PFSK-1 (cell line): ENCODE results near the gene HMGCS2.

Source experiments
- POLR2AphosphoS5 ChIP-seq: IDR thresholded peaks from 2 replicates; pipeline ENCODE4 v1.6.1; 2012; ENCODE audit warnings: low read depth, mild to moderate bottlenecking, control low read depth, low read length, moderate library complexity
- REST ChIP-seq, 2 experiments: IDR thresholded peaks; 2 replicates each; pipeline versions ENCODE4 v1.6.1 to v1.8.0; 2011 to 2012; ENCODE audit warnings: low read depth in 2 of 2, low read length in 2 of 2, control low read depth in 1 of 2, inconsistent platforms in 1 of 2, mild to moderate bottlenecking in 1 of 2, moderate library complexity in 1 of 2; ENCODE audit not compliant: insufficient read depth in 1 of 2
- SIN3A ChIP-seq: IDR thresholded peaks from 2 replicates; pipeline ENCODE4 v1.6.1; 2012; ENCODE audit warnings: mild to moderate bottlenecking, low read length, moderate library complexity, borderline replicate concordance; ENCODE audit not compliant: insufficient read depth
- TAF1 ChIP-seq: IDR thresholded peaks from 2 replicates; pipeline ENCODE4 v1.6.1; 2012; ENCODE audit warnings: low read length, control low read depth, borderline replicate concordance; ENCODE audit not compliant: insufficient read depth

GRCh38 chr1:119805746-119806145 lies 37.0 kb upstream of the HMGCS2 start:
- TF ChIP-seq SIN3A = no peak
- TF ChIP-seq TAF1 = no peak
- no peak for TF ChIP-seq POLR2AphosphoS5
- no peak for TF ChIP-seq REST (IDR thresholded peaks at IDR 0.05; ENCODE audit: insufficient read depth in 1 of 2, low read depth in 2 of 2, low read length in 2 of 2)
